Endothelial cell of umbilical vein (primary cell): ENCODE measurements around the gene GNAZ. TPM values are rescaled to one million over a fixed set of nuclear protein-coding genes. Genes with fewer than 3 reads are reported as not detected.

ENCODE experiments used
- BruUV-seq: library from RNA; stranded (reverse); fragments of 400-500 nt; replicated peaks from 2 replicates; lab custom pipeline; 2021; lab: Mats Ljungman, UMichigan
- CTCF ChIA-PET: fragments of 300-600, 350-600 bp; sonication (Branson Sonifier 250); formaldehyde crosslinking; loops from one replicate; lab custom pipeline; 2021; ENCODE audit warnings: antibody characterized with exemption, inconsistent platforms; lab: Charles Lee
- POLR2A ChIA-PET: fragments of 300-600, 350-600 bp; sonication (Branson Sonifier 250); formaldehyde crosslinking; loops from one replicate; lab custom pipeline; 2021; ENCODE audit warnings: antibody characterized with exemption, inconsistent platforms; lab: Charles Lee
- DNase-seq: peaks from one replicate; pipeline ENCODE4 v3.0.0-alpha.2; 2011; ENCODE audit warnings: low read depth, low spot score
- FAIRE-seq: peaks from 2 replicates; lab custom pipeline; 2011; peaks lifted over from hg19 to GRCh38; lab: Jason Lieb, UNC
- H2AFZ ChIP-seq: 2 replicates; pipeline ENCODE4 v1.6.0; 2012; ENCODE audit warnings: low read depth, low read length, control low read depth, inconsistent platforms
- H3K27ac ChIP-seq: 2 replicates; pipeline ENCODE4 v1.5.1; 2011; ENCODE audit warnings: low read depth, mild to moderate bottlenecking, control low read depth, low read length, moderate library complexity; ENCODE audit not compliant: insufficient read depth
- H3K27me3 ChIP-seq, 2 experiments: 2 replicates each; pipeline versions ENCODE4 v1.6.0 to v1.6.1; 2011; ENCODE audit warnings: low read length in 2 of 2, mixed read lengths in 1 of 2; ENCODE audit not compliant: control insufficient read depth in 2 of 2, insufficient read depth in 2 of 2
- H3K36me3 ChIP-seq, 2 experiments: 2 replicates in 1 of 2; 3 replicates in 1 of 2; pipeline ENCODE4 v1.5.1; 2011; ENCODE audit warnings: low read length in 2 of 2, mild to moderate bottlenecking in 1 of 2, moderate library complexity in 1 of 2; ENCODE audit not compliant: control insufficient read depth in 2 of 2, insufficient read depth in 2 of 2; ENCODE audit errors: extremely low read depth in 1 of 2
- H3K4me1 ChIP-seq: 3 replicates; pipeline ENCODE4 v1.5.1; 2011; ENCODE audit warnings: mild to moderate bottlenecking, low read length; ENCODE audit not compliant: control insufficient read depth, insufficient read depth; ENCODE audit errors: extremely low read depth
- H3K4me2 ChIP-seq: 2 replicates; pipeline ENCODE4 v1.6.1; 2011; ENCODE audit warnings: low read length, control low read depth, mixed read lengths; ENCODE audit not compliant: insufficient read depth
- H3K4me3 ChIP-seq, 3 experiments: fragments of 200-600 bp in 1 of 3; sonication (generic), shearing (Covaris generic) in 1 of 3; replicated peaks in 1 of 3; 2 replicates each; pipeline ENCODE4 v1.5.1; 2011 to 2016; ENCODE audit warnings: control low read depth in 3 of 3, low read length in 3 of 3, mild to moderate bottlenecking in 2 of 3, inconsistent platforms in 1 of 3, low read depth in 1 of 3, moderate library complexity in 1 of 3; ENCODE audit not compliant: insufficient read depth in 1 of 3
- H3K79me2 ChIP-seq: 2 replicates; pipeline ENCODE4 v1.6.0; 2012; ENCODE audit warnings: low read length, inconsistent platforms; ENCODE audit not compliant: control insufficient read depth, insufficient read depth
- H3K9ac ChIP-seq: replicated peaks from 2 replicates; pipeline ENCODE3; 2011; ENCODE audit warnings: low read length, control low read depth; ENCODE audit not compliant: insufficient read depth; ENCODE audit errors: extremely low read depth
- H3K9me1 ChIP-seq: replicated peaks from 3 replicates; pipeline ENCODE4 v1.6.0; 2011; ENCODE audit warnings: mild to moderate bottlenecking, low read length; ENCODE audit not compliant: control insufficient read depth, insufficient read depth; ENCODE audit errors: extremely low read depth
- H3K9me3 ChIP-seq: replicated peaks from 2 replicates; pipeline ENCODE4 v1.5.1; 2012; ENCODE audit warnings: low read length, inconsistent platforms; ENCODE audit not compliant: control insufficient read depth, insufficient read depth
- H4K20me1 ChIP-seq: replicated peaks from 2 replicates; pipeline ENCODE3; 2011; ENCODE audit warnings: mild to moderate bottlenecking, low read length; ENCODE audit not compliant: control insufficient read depth, insufficient read depth; ENCODE audit errors: extremely low read depth
- CTCF ChIP-seq, 2 donors: IDR thresholded peaks; 1 replicate in 1 of 2; 2 replicates in 1 of 2; pipeline ENCODE4 v1.5.1; 2011; ENCODE audit warnings: low read length in 2 of 2, mild to moderate bottlenecking in 2 of 2, moderate library complexity in 2 of 2, control low read depth in 1 of 2, inconsistent platforms in 1 of 2, low read depth in 1 of 2; ENCODE audit not compliant: insufficient read depth in 1 of 2; ENCODE audit errors: extremely low read depth in 1 of 2
- EZH2 ChIP-seq: IDR thresholded peaks from 2 replicates; pipeline ENCODE4 v1.6.1; 2012; ENCODE audit warnings: borderline replicate concordance, low read depth, mild to moderate bottlenecking, moderate library complexity, low read length, inconsistent platforms; ENCODE audit not compliant: severe bottlenecking
- FOS ChIP-seq: IDR thresholded peaks from 2 replicates; pipeline ENCODE4 v1.6.1; 2011; ENCODE audit warnings: mild to moderate bottlenecking, low read length, moderate library complexity, borderline replicate concordance; ENCODE audit not compliant: insufficient read depth
- GATA2 ChIP-seq: IDR thresholded peaks from 2 replicates; pipeline ENCODE4 v1.7.0; 2011; ENCODE audit warnings: low read depth, mild to moderate bottlenecking, moderate library complexity, mixed read lengths, low read length; ENCODE audit not compliant: insufficient read length, insufficient read depth
- JUN ChIP-seq: IDR thresholded peaks from 2 replicates; pipeline ENCODE4 v1.6.1; 2011; ENCODE audit warnings: borderline replicate concordance, low read depth; ENCODE audit not compliant: insufficient read length, insufficient read depth
- MAX ChIP-seq: IDR thresholded peaks from 2 replicates; pipeline ENCODE4 v1.6.1; 2011; ENCODE audit not compliant: insufficient read depth, insufficient read length
- MYC ChIP-seq: IDR thresholded peaks from one replicate; pipeline ENCODE4 v1.6.1; 2011; ENCODE audit warnings: mild to moderate bottlenecking, low read depth, low read length
- POLR2A ChIP-seq: IDR thresholded peaks from 2 replicates; pipeline ENCODE4 v1.6.1; 2012; ENCODE audit warnings: low read depth, mild to moderate bottlenecking, control low read depth, low read length
- POLR2AphosphoS5 ChIP-seq: IDR thresholded peaks from 2 replicates; pipeline ENCODE4 v1.6.1; 2012; ENCODE audit warnings: low read depth, mild to moderate bottlenecking, control low read depth, low read length, moderate library complexity; ENCODE audit not compliant: insufficient read depth
- dilution Hi-C: fragments of 300-500 bp; cut with MboI; formaldehyde crosslinking; loops from one replicate; pipeline ENCODE4 v1.15.0; 2019; ENCODE audit warnings: low sequenced_read_pairs; ENCODE audit not compliant: extremely low pct_ligation_motif_present
- intact Hi-C: fragments of 100-400 bp; cut with micrococcal nuclease; formaldehyde crosslinking; loops from one replicate; pipeline ENCODE4 v1.10.0; 2022
- polyA plus RNA-seq, 4 experiments: library from polyadenylated mRNA; depleted of rRNA in 3 of 4; stranded (reverse) in 3 of 4; unstranded in 1 of 4; fragments of >200 nt; gene quantifications; 2 replicates each; pipeline versions ENCODE4 v1.2.1 to v1.2.3, GENCODE V29; 2011 to 2012; ENCODE audit warnings: missing spikeins in 1 of 4
- total RNA-seq: library from RNA; stranded (reverse); gene quantifications from 2 replicates; pipeline ENCODE4 v1.2.3, GENCODE V29; 2021

Gene GNAZ
- total and polyA plus RNA-seq, 2 donors (not counting 3 experiments of a cell fraction or from before 2014, with no cell fraction given): 0.44 to 0.86 TPM

GRCh38 chr22:23031381-23031780 lies 38.9 kb upstream of the GNAZ start:
- TF ChIP-seq POLR2AphosphoS5: no peak
- TF ChIP-seq MYC: no peak
- TF ChIP-seq GATA2: no peak
- TF ChIP-seq POLR2A: no peak
- TF ChIP-seq CTCF (IDR thresholded peaks at IDR 0.05; ENCODE audit: extremely low read depth in 1 of 2, insufficient read depth in 1 of 2, low read depth in 1 of 2, low read length in 2 of 2): no peak
- no peak for TF ChIP-seq MAX
- TF ChIP-seq EZH2: no peak
- TF ChIP-seq FOS: no peak
- no peak for TF ChIP-seq JUN
- no peaks in the 10 kb centered on the region for H4K20me1 ChIP-seq
- no peak overlapping the region for H3K9ac ChIP-seq
- DNase-seq: no peak
- POLR2A ChIA-PET: no interaction called here
- intact Hi-C loops: no loop called here
- dilution Hi-C loops: no loop called here
- H3K27ac ChIP-seq: no peak overlapping the region
- H3K9me3 ChIP-seq: no peaks in the 10 kb centered on the region
- no peaks in the 10 kb centered on the region for H3K27me3 ChIP-seq
- no peak overlapping the region for H3K4me3 ChIP-seq
- no peaks in the 10 kb centered on the region for H3K79me2 ChIP-seq
- no peaks in the 10 kb centered on the region for H3K36me3 ChIP-seq
- FAIRE-seq: no peak
- H3K4me1 ChIP-seq: no peaks in the 10 kb centered on the region
- CTCF ChIA-PET: no interaction called here
- BruUV-seq: no TSS peak
- no peaks in the 10 kb centered on the region for H3K9me1 ChIP-seq
- no peak overlapping the region for H2AFZ ChIP-seq
- no peak overlapping the region for H3K4me2 ChIP-seq
